Spleen (tissue), 7 donors: Measurements from ENCODE around the gene UROC1.

Source experiments
- CTCF ChIP-seq, 11 experiments: fragments of 200-600 bp in 7 of 11; fragments of 450-650 bp in 4 of 11; sonication (generic) in 4 of 11; IDR thresholded peaks in 8 of 11; conservative IDR thresholded peaks in 3 of 11; 1 replicate in 7 of 11; 2 replicates in 4 of 11; pipeline versions ENCODE4 v1.4.0 to v1.8.0; 2016 to 2021; ENCODE audit warnings: antibody characterized with exemption in 11 of 11, inconsistent platforms in 4 of 11, mild to moderate bottlenecking in 1 of 11
- POLR2A ChIP-seq, 3 donors: fragments of 450-650 bp; IDR thresholded peaks; one replicate each; pipeline ENCODE4 v1.5.1; 2017; ENCODE audit warnings: antibody characterized with exemption in 3 of 3, mild to moderate bottlenecking in 1 of 3
- donor health status: DM: no; HTN: no; CAD: no; lungs with moderate emphysema.
- donor health status: DM: no; HTN: no; CAD: no.
- donor health status: DM: no; HTN: no; CAD: no.

- TF ChIP-seq CTCF (IDR thresholded peaks at IDR 0.05 in 8 of 11, conservative IDR thresholded peaks at IDR 0.05 in 3 of 11) (no peak), POLR2A (IDR thresholded peaks at IDR 0.05) (no peak)
Measured at GRCh38 chr3:126432361-126433104, 85.0 kb downstream of the UROC1 start.
